Ovary (tissue), 3 donors: ENCODE data around the gene GMFB.

Experiments used
- EP300 ChIP-seq: sonication (generic); formaldehyde crosslinking; IDR thresholded peaks from one replicate; pipeline ENCODE4 v1.6.1; 2017; ENCODE audit warnings: antibody characterized with exemption
- POLR2A ChIP-seq: fragments of 450-650 bp; IDR thresholded peaks from one replicate; pipeline ENCODE4 v1.6.1; 2017; ENCODE audit warnings: antibody characterized with exemption, mild to moderate bottlenecking, moderate library complexity
- TF ChIP-seq, protein P1 (sequence below), 3 donors: fragments of 450-650 bp in 2 of 3; fragments of 200-600 bp in 1 of 3; IDR thresholded peaks; one replicate each; pipeline versions ENCODE4 v1.5.1 to v1.8.0; 2016 to 2022; ENCODE audit warnings: antibody characterized with exemption in 3 of 3, mild to moderate bottlenecking in 1 of 3
- donor health status: DM: no; HTN: no; CAD: no.

DNA sequence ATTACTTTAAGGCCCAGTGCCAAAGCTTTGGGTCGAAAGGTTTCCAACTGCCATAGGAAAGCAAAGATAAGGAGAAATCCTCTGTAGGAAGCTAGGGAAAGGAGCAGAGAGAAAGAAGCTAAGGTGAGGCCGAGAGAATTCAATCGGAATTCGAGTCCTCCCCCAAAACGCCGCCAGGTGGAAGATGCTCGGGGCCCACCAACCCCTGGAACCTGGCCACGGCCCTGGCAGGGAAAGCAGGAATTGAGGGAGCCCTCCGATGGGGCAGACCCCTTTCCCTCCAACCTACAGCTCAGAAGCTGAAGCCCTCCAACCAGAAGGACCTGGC is 498 bp downstream of the GMFB start:
- TF ChIP-seq, protein P1, sequence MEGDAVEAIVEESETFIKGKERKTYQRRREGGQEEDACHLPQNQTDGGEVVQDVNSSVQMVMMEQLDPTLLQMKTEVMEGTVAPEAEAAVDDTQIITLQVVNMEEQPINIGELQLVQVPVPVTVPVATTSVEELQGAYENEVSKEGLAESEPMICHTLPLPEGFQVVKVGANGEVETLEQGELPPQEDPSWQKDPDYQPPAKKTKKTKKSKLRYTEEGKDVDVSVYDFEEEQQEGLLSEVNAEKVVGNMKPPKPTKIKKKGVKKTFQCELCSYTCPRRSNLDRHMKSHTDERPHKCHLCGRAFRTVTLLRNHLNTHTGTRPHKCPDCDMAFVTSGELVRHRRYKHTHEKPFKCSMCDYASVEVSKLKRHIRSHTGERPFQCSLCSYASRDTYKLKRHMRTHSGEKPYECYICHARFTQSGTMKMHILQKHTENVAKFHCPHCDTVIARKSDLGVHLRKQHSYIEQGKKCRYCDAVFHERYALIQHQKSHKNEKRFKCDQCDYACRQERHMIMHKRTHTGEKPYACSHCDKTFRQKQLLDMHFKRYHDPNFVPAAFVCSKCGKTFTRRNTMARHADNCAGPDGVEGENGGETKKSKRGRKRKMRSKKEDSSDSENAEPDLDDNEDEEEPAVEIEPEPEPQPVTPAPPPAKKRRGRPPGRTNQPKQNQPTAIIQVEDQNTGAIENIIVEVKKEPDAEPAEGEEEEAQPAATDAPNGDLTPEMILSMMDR (IDR thresholded peaks at IDR 0.05) = no peak
- TF ChIP-seq POLR2A = no peak
- TF ChIP-seq EP300 = no peak
